WI38 (cell line): ENCODE data around the gene TREH.
A peak's percentile ranks its signal among the peaks of the same experiment; 100 is the strongest.

Source experiments
- H3K4me3 ChIP-seq: 2 replicates; pipeline ENCODE4 v1.5.1; 2011; ENCODE audit warnings: low read depth, mild to moderate bottlenecking, control low read depth, low read length
- CTCF ChIP-seq: IDR thresholded peaks from 2 replicates; pipeline ENCODE4 v1.5.1; 2012; ENCODE audit warnings: low read depth, mild to moderate bottlenecking, control low read depth, low read length

TREH gene

DNA sequence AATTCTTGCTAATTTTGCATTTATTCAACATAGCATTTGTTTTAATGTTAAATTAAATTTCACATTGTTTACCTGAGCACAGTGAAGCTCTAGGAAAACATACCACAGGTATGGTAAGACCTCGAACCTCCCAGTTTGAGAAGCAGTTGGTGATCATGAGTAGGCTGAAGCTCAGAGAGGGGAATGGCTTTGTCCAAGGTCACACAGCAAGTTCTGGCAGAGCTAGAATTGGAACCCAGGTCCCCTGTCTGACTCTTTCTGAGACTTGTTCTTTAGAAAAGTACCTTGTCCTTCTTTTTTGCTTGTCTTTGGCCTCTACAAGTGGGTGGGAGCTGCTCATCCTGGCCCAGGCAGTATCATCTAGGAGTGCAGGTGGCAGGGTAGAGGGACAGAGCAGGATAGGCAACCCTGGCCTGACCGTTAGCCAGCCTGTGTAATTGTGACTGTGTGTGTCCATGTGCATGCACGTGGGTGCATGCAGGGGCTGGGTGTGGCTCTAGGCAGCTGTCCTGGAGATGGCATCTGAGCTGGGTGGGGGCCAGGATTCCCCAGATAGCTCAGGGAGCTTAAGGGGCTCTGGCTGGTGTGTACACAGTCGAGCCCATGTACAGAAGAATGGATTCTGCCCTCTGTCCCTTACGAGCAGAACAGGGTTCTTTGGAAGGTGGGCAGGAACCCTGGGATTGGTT lies 50.4 kb downstream of the TREH start:
- H3K4me3 ChIP-seq, result no peak overlapping the region
- TF ChIP-seq CTCF, result no peak

DNA sequence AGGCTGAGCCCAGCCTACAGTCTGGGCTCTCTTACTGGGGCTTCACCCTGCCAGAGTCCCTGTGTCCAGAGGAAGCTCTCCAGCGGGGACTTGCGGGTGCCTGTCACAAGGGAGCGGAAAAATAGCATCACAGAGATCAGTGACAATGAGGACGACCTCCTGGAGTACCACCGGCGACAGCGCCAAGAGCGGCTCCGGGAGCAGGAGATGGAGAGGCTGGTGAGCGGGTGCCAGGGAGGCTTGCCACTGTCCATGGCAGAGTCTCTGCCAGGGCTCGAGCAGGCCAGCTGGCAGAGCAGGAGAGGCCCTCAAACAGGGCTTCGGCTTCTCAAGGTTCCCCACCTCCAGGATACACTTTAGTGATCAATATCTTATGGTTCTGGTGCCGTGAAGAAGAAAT lies 51.0 kb downstream of the TREH start:
- TF ChIP-seq CTCF, result no peak
- no peak overlapping the region for H3K4me3 ChIP-seq

DNA sequence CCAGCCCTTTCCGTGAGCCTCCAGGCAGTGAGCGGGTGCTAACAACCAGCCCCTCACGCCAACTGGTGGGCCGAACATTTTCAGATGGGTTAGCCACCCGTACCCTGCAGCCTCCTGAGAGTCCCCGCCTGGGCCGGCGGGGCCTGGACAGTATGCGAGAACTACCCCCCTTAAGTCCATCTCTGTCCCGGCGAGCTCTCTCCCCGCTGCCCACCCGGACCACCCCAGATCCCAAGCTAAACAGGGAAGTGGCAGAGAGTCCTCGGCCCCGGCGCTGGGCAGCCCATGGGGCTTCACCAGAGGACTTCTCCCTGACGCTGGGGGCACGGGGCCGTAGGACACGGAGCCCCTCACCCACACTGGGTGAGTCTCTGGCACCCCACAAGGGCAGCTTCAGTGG lies 51.4 kb downstream of the TREH start:
- TF ChIP-seq CTCF, result no peak
- H3K4me3 ChIP-seq, result no peak overlapping the region

- no peak for TF ChIP-seq CTCF
Measured at GRCh38 chr11:118627566-118627965, 51.9 kb downstream of the TREH start.

GRCh38 chr11:118625976-118626375 lies 53.5 kb downstream of the TREH start:
- no peak for TF ChIP-seq CTCF
- H3K4me3 ChIP-seq, result no peak overlapping the region

More at GRCh38 chr11:118627566-118627965, 51.9 kb downstream of the TREH start:
- no peak overlapping the region for H3K4me3 ChIP-seq

- H3K4me3 ChIP-seq, result no peak overlapping the region
- no peak for TF ChIP-seq CTCF
Measured at GRCh38 chr11:118625036-118625690, 54.3 kb downstream of the TREH start.

DNA sequence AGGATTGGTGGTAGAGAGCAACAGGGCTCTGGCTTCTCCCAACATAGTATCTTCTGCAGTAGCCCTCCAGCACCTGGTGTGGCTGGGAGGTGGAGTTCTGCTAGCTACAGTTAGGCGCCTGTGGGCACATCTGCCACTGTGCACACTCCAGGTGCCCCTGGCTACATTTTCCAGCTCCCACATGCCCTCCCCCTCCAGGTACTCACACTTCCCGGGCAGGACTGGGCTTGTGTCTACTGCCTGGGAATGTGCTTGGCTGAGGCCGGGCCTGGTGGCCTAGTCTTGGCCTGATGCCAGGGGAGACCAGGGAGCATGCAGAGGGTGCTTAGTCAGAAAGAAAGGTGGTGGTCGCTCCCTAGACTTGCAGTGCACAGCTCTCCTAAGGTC lies 56.2 kb downstream of the TREH start:
- TF ChIP-seq CTCF, result no peak
- peak overlapping the region; percentile 84; the same call in 1 of the 2 replicates for H3K4me3 ChIP-seq
